GM21528 (cell line): ENCODE data around the gene TTLL6.

ENCODE experiments used
- ATAC-seq: cut with Tn5 transposase; IDR thresholded peaks from one replicate; pipeline ENCODE4 v1.9.1; 2021; ENCODE audit warnings: mild to moderate bottlenecking, moderate library complexity; ENCODE audit not compliant: unreplicated experiment, low FRiP score

TTLL6 gene

DNA sequence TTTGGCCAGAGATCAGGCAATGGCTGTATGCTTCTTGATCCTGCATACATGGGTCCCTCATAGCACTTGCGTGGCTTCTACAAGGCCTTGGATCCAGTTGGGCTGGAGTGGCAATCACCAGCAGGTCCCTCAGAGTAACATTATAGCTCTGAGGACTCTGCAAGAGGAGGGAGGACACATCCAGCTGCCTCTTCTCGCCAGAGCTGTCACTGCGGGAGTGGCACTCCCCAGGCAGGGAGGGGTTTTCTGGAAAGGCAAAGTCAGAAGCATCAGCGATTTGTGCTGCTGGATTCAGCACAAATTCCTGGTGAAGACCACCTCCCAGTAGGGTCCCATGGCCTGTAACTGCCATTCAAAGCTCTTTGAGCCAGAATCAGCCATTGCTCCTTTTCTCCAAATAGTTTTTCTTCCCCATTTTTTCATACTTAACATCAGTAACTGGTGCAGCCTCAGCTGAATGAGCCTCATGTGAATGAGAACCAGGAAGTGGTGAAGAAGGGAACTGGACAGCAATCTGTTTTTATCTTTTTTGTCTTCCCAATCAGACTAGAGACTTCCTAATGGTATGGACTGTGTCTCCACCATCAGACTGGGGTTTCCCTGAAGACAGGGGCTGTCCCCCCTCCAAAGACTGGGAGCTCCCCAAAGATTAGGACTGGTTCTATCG, 47.9 kb downstream of the TTLL6 start:
- ATAC-seq: no peak

DNA sequence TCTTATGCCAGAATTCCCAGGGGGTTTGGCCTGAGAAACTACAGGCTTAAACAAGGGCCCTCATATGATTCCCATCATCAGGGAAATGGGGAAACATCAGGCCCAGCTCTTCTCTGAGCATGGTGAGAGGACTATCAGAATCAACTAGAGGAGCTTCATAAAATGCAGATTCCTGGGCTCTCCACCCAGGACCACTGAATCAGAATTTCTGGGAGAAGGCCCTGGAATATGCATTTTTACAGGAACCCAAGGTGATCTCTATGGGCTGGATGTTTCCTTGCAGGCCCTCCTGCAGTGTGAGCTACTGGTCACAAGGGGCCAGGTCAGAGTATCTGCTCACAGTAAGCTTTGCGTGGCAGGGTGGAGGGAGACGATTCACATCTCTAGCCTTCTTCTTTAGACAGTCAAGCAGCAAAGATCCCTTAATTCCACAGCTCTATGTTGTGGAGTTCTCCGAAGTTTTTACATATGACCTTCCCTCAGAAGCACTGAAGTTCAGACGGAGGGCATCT, 49.7 kb downstream of the TTLL6 start:
- ATAC-seq: no peak

DNA sequence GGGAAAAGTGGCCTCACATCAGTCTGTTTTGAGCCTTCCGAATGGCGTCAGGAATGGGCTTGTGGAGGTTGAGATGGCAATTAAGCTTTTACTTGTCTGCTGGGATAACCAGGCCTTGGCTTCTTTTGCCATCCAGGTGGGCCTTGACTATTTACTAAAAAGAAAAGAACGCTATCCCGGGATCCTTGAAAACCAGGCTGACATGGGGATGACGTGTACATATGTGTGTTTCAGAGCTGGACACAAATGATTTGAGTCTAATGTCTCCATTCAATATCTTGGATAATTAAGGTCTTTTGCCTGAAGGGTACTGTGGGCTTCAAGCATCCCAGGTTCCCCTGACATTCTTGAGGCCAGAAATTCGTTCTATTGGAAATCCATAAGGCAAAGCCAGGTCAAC, 55.9 kb downstream of the TTLL6 start:
- ATAC-seq: no peak

GRCh38 chr17:48760411-48760810, 56.6 kb downstream of the TTLL6 start:
- ATAC-seq: no peak

DNA sequence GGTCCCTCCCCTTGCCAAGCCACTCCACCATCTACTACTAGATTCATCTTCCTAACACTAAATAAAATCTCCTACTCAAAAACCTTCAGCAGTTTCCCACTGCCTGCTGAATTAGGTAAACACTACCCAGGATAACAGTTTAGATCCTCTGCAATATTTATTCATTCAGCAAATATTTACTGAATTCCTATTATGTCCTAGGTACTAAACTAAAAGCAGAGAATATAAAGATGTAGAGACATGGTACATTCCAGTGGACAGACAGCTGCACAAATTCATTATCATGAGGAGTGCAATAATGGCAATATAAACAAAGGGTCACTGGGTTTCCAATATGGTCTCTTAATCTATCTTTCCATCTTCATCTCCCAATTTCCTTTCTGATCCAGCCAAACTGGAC, 57.7 kb downstream of the TTLL6 start:
- ATAC-seq: no peak

- no peak for ATAC-seq
Measured at GRCh38 chr17:48757524-48757961, 59.5 kb downstream of the TTLL6 start.

DNA sequence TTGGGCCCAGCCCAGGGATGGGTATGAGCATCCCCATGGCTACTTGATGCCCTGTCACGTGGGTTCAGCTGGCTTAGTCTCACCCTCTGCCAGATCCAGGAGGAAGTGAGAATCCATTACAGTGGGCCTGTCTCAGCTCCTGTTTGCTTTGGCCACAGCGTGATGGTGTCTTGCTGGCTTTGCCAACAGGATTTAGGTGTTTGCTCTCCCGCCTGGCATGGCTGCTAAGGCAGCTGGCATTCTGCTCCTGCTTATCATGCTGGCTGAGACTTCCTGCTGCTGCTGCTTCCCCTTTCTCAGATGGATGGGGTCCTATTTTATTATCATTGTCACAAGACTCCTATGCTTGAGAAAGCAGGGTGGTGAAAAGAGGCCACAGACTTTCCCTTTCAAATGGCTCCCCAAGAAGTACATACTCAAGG, 60.2 kb downstream of the TTLL6 start:
- no peak for ATAC-seq

DNA sequence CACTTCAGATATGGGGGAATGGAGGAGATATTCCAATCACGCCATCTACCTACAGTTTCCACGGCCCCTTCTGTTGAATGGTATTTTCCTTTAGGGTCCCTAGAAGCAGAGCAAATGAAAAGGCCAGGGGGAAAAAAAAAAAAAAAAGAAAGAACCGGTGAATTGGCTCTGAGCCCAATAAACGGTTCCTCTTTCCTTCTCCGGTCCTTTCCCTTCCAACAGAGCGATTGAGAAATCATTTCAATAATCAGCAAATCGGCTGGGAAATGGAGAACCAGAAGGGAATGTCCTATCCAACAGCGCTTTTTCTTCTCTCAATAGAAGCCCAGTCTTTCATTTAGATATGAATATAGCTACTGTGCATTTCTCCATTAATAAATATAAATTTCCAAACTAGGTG, 61.7 kb downstream of the TTLL6 start:
- ATAC-seq: no peak

- ATAC-seq: no peak
Measured at GRCh38 chr17:48754500-48755261, 62.3 kb downstream of the TTLL6 start.

- no peak for ATAC-seq
Measured at GRCh38 chr17:48753794-48754499, 63.1 kb downstream of the TTLL6 start.

GRCh38 chr17:48752399-48753288, 64.4 kb downstream of the TTLL6 start:
- no peak for ATAC-seq

- no peak for ATAC-seq
Measured at GRCh38 chr17:48751733-48752398, 65.2 kb downstream of the TTLL6 start.

- no peak for ATAC-seq
Measured at GRCh38 chr17:48751172-48751571, 65.9 kb downstream of the TTLL6 start.

DNA sequence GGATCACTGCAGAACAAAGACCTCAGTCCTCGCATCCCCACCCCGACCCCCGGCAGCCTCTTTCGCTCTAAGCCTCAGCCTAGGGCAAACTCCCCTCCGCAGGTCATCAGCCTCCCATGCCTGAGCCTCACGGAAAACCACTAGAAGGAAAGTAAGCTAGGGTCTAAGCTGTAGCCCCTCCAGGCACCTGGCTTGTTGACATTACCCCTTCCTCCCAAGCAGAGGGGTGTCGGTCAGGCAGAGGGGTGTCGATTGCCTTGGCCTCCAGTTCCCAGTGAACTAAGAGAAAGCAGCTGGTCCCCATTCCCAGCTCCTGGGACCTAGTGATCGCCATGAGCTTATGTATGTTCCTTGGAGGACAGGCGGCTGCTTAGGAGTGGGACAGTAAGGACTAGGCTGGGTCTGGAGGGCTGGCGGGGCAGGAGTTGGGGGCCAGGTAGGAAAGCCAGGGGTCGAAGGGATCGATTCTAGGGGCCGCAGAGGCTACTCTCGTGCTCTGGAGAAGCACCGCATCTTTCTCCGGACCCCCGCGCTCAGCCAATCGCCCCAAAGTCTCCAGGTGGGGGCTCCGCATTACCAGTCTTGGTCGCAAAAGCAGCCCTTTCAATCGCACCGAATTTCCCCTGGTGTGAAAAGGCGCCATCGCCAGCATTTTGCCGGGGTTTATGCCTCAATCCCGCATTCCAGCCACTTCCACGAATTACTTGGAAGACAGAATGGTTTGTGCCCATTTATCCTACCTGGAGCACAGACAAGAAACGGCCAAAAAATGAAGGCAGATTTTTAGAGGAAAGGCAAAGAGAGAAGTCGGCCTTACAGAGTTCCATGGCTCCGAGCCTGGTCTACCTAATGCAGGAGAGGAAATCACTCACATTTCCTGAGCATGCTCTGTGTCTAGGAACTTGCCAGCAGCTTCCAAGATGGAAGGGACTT, 67.1 kb downstream of the TTLL6 start:
- ATAC-seq: no peak

DNA sequence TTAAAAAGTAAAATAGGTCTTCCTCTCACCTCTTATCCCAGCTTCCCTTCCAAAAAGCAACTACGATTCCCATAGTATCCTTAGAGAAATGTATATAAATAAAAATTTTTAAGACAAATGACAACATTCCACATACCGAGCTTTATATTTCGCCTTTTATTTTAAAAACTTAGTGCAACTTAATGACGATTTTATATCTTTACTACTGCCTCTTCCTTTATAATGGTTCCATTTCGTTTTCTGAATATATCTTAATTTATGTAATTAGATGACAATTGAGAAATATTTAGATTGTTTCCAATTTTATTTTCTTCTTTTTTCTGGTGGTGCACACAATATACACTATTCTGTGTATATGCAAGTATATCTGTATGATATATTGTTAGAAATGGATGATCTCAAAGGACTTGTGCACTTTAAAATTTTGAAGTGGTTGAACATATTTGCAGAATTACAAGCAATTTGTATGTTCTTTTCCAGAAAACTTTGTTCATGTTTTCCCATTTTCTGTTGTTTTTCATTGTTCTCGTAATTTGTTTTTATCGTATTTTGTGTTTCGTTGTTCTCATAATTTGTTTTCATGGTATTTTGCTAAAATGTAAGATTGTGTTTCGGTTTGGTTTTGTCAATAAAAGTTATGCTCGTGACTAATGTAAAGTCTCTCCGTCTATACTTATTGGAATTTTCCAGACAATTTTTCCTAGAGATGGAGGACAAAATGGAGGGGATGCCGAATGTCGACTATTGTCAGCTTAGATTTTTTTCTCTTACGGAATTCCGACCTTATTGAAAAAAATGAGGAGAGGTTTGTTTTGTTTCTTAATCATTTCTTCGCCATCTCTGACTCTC, 68.1 kb downstream of the TTLL6 start:
- no peak for ATAC-seq

DNA sequence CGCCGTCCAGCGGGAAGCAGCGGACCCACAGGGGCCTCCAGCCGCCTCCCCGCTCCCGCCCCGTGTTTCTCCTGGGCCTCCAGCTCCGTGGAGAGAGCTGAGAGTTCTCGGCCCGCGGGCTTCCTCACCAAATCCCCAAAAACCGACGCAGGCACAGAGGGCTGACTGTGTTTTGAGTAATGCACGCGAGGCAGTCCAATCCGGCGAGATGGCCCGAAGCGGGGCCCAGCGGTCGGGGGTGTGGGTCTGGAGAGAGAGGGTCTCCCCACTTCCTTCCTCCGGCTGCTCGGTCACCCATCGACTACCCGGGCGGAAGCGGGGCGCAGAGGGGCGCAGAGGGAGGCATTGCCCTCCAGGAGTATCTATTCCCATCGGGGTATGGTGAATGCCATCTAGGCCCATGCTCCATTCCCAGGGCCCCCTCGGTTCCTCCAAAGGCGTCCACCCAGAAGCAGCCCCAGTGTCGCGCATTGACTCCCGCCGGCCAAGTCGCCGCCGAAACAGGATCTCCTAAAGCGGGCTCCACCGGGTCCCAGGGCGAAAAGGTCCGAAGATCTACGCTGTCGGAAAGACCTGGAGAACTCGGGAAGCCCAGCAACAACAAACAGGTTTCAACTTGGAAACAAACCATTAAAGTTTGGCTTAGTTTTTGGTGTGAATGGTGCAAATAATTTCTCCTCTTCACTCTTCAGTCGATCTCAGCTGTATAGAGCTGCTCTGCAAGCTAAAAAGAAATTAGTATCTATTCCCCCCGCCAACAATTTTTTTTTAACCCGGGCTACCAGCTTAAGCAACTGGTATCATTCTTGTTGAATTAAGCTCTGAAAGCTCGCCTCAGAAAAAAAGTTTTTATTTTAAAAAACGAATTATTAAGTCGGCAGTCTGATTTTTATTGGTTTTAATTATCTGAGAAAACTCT, 69.3 kb downstream of the TTLL6 start:
- ATAC-seq: no peak
